ENCODE results near the gene DDX39B. TPM values are rescaled to one million over a fixed set of nuclear protein-coding genes. Genes with fewer than 3 reads are reported as not detected.

The DDX39B gene
- total RNA-seq, 4 donors from 2014 or later, result 125 to 327 (median 217) TPM

DNA sequence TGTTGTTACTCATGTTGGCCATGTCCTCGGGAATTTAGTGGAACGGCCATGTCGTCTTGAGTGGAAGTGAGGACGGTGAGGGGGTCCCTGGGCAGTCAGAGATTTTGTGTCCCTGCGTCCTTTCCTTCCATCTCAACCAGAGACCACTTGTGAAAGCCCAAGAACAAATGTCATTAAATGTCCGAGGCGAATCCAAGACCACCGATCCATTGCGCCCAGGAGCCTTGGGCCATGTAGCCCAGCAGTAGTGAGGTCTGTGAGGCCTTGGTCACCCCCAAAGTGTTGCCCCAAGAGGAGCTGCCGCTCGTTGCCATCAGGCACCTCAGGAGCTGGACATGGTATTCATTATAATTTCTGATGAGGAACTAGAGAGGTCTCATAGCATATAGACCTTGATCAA, 61.2 kb downstream of the DDX39B start:
- Histone ChIP-seq H3K9me3 (no peaks in the 10 kb centered on the region), H3K4me3 (no peak overlapping the region), H3K27me3 (peaks cover 22% of the 10 kb centered on the region), H3K4me1 (no peaks in the 10 kb centered on the region), H3K27ac (no peak overlapping the region), H3K36me3 (no peaks in the 10 kb centered on the region)
- no peak for ATAC-seq
- TF ChIP-seq, protein P1, sequence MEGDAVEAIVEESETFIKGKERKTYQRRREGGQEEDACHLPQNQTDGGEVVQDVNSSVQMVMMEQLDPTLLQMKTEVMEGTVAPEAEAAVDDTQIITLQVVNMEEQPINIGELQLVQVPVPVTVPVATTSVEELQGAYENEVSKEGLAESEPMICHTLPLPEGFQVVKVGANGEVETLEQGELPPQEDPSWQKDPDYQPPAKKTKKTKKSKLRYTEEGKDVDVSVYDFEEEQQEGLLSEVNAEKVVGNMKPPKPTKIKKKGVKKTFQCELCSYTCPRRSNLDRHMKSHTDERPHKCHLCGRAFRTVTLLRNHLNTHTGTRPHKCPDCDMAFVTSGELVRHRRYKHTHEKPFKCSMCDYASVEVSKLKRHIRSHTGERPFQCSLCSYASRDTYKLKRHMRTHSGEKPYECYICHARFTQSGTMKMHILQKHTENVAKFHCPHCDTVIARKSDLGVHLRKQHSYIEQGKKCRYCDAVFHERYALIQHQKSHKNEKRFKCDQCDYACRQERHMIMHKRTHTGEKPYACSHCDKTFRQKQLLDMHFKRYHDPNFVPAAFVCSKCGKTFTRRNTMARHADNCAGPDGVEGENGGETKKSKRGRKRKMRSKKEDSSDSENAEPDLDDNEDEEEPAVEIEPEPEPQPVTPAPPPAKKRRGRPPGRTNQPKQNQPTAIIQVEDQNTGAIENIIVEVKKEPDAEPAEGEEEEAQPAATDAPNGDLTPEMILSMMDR (IDR thresholded peaks at IDR 0.05), result no peak
- no peak for TF ChIP-seq POLR2A (IDR thresholded peaks at IDR 0.05)
- TF ChIP-seq POLR2AphosphoS5 (IDR thresholded peaks at IDR 0.05), result no peak
- no peak for TF ChIP-seq EP300 (IDR thresholded peaks at IDR 0.05)
- WGBS, 2 donors (ENCODE audit: low coverage in 1 of 2), result 84% methylated on average over 10 of the region's 11 CpGs; no CpG with 5 or more reads in 1 of the 2 donors

Small RNA genes within 50 kb of the gene (small RNA-seq; reads per million reads assigned to genes)
- gene AL663061.1 (0 reads per million in 4 donors), gene RF00019 (0 reads per million in 4 donors), gene SNORD117 (781 to 933 (median 854) reads per million in 4 donors), gene SNORD84 (0 reads per million in 4 donors)

Other genes starting within 250 kb of the DDX39B start
- gene HLA-B, start 184.8 kb downstream of the DDX39B start, total RNA-seq, result 100 to 1,000 TPM; 299 to 991 (median 620) TPM
- 10 to 100 TPM; 17.4 to 33.2 (median 22.1) TPM for gene MICA, start 138.4 kb downstream of the DDX39B start, total RNA-seq
- gene MICB, start 43.9 kb downstream of the DDX39B start, total RNA-seq, result 1 to 10 TPM; 1.7 to 4.8 (median 2.0) TPM
- gene MCCD1, start 13.0 kb downstream of the DDX39B start, total RNA-seq, result not detected
- gene ATP6V1G2, start 4.6 kb upstream of the DDX39B start, total RNA-seq, result 1 to 10 TPM; 1.3 to 5.7 (median 2.9) TPM
- 10 to 100 TPM; 21.3 to 44.2 (median 28.5) TPM for gene NFKBIL1, start 5.6 kb upstream of the DDX39B start, total RNA-seq
- not detected for gene LTA, start 30.3 kb upstream of the DDX39B start, total RNA-seq
- gene TNF, start 33.6 kb upstream of the DDX39B start, total RNA-seq, result under 1 TPM in 1 of 4 donors, not detected in 3; 0.81 TPM
- gene LTB, start 40.4 kb upstream of the DDX39B start, total RNA-seq, result under 1 TPM in 1 of 4 donors, not detected in 3; 0.57 TPM
- 1 to 10 TPM; 1.4 to 7.7 (median 6.9) TPM for gene LST1, start 44.3 kb upstream of the DDX39B start, total RNA-seq
- not detected for gene NCR3, start 51.0 kb upstream of the DDX39B start, total RNA-seq
- 10 to 100 TPM in 3 of 4 donors, 1 to 10 TPM in 1; 5.6 to 46.4 (median 21.3) TPM for gene AIF1, start 73.2 kb upstream of the DDX39B start, total RNA-seq
- 100 to 1,000 TPM in 1 of 4 donors, 10 to 100 TPM in 3; 47.9 to 137 (median 76.2) TPM for gene PRRC2A, start 78.7 kb upstream of the DDX39B start, total RNA-seq
- 100 to 1,000 TPM; 131 to 252 (median 190) TPM for gene BAG6, start 110.7 kb upstream of the DDX39B start, total RNA-seq
- gene APOM, start 113.9 kb upstream of the DDX39B start, total RNA-seq, result 1 to 10 TPM in 3 of 4 donors, under 1 TPM in 1; 0.62 to 7.4 (median 3.2) TPM
- 10 to 100 TPM; 30.0 to 40.0 (median 36.1) TPM for gene C6orf47, start 118.8 kb upstream of the DDX39B start, total RNA-seq
- 10 to 100 TPM; 17.1 to 22.3 (median 17.9) TPM for gene GPANK1, start 123.0 kb upstream of the DDX39B start, total RNA-seq
- gene CSNK2B, start 124.1 kb upstream of the DDX39B start, total RNA-seq, result 100 to 1,000 TPM; 162 to 197 (median 167) TPM
- gene LY6G5B, start 128.0 kb upstream of the DDX39B start, total RNA-seq, result 1 to 10 TPM in 3 of 4 donors, under 1 TPM in 1; 0.10 to 9.3 (median 3.9) TPM
- gene LY6G5C, start 139.1 kb upstream of the DDX39B start, total RNA-seq, result 1 to 10 TPM in 1 of 4 donors, under 1 TPM in 1, not detected in 2; 0.94 to 1.9 TPM
- gene ABHD16A, start 161.3 kb upstream of the DDX39B start, total RNA-seq, result 10 to 100 TPM; 37.4 to 49.8 (median 47.2) TPM
- not detected for gene LY6G6F, start 164.9 kb upstream of the DDX39B start, total RNA-seq
- gene LY6G6D, start 173.3 kb upstream of the DDX39B start, total RNA-seq, result not detected
- not detected for gene LY6G6C, start 179.7 kb upstream of the DDX39B start, total RNA-seq
- under 1 TPM in 1 of 4 donors, not detected in 3; 0.54 TPM for gene MPIG6B, start 181.4 kb upstream of the DDX39B start, total RNA-seq
- gene DDAH2, start 187.3 kb upstream of the DDX39B start, total RNA-seq, result 100 to 1,000 TPM in 2 of 4 donors, 10 to 100 TPM in 2; 75.6 to 127 (median 99.0) TPM
- gene CLIC1, start 194.5 kb upstream of the DDX39B start, total RNA-seq, result 100 to 1,000 TPM; 191 to 427 (median 276) TPM
- 10 to 100 TPM in 1 of 4 donors, 1 to 10 TPM in 3; 1.9 to 12.7 (median 6.7) TPM for gene MSH5, start 198.0 kb upstream of the DDX39B start, total RNA-seq
- 1 to 10 TPM in 1 of 4 donors, under 1 TPM in 1, not detected in 2; 0.93 to 1.1 TPM for gene SAPCD1, start 220.7 kb upstream of the DDX39B start, total RNA-seq
- under 1 TPM; 0.12 to 0.54 (median 0.31) TPM for gene VWA7, start 235.3 kb upstream of the DDX39B start, total RNA-seq

All from gastroesophageal sphincter (tissue), 4 donors.